A549 treated with Mapracorat at 1 μM for 4 hours (cell line): Measurements from ENCODE around the gene ISL1. TPM values are rescaled to one million over a fixed set of nuclear protein-coding genes. Genes with fewer than 3 reads are reported as not detected.

ENCODE experiments used
- total RNA-seq: library from RNA; stranded (reverse); fragments of 200-300 nt; extraction: Qiagen RNA extraction; gene quantifications from 5 replicates; pipeline ENCODE4 v1.2.3, GENCODE V29; 2022

ISL1 gene
- total RNA-seq = 0.13 TPM in 1 of 5 replicates, not detected in the others

DNA sequence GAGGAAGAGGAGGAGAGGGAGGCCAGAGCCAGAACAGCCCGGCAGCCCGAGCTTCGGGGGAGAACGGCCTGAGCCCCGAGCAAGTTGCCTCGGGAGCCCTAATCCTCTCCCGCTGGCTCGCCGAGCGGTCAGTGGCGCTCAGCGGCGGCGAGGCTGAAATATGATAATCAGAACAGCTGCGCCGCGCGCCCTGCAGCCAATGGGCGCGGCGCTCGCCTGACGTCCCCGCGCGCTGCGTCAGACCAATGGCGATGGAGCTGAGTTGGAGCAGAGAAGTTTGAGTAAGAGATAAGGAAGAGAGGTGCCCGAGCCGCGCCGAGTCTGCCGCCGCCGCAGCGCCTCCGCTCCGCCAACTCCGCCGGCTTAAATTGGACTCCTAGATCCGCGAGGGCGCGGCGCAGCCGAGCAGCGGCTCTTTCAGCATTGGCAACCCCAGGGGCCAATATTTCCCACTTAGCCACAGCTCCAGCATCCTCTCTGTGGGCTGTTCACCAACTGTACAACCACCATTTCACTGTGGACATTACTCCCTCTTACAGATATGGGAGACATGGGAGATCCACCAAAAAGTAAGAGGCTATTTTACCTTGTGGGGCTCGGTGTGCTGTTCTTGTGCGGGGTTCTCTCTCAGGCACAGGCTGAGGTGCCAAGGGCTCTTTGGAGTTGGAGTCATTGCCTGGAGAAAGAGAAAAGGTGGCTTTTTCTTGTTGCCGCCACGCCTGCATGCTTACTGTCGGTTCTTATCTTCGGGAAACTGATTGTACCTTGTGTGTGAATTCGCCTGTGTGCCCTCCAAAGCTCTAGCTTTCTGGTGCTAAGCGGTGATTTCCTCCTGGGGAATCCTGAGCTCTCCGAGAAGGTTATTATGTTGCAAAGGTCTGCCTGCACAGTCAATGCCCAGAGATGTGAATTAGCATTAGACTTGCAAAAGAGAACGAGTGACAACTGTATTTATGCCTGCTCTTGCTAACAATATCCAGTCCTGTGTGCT, at the start of gene ISL1:
TSS of gene ISL1 (plus strand) at position 318 of the 991 bp plus-strand sequence. CDS start at position 542, 224 bp downstream.

